ENCODE measurements around the gene CHIC2. TPM values are rescaled to one million over a fixed set of nuclear protein-coding genes. Genes with fewer than 3 reads are reported as not detected.

The CHIC2 gene
- total RNA-seq, 4 donors from 2014 or later: 29.8 to 40.4 (median 33.6) TPM

DNA sequence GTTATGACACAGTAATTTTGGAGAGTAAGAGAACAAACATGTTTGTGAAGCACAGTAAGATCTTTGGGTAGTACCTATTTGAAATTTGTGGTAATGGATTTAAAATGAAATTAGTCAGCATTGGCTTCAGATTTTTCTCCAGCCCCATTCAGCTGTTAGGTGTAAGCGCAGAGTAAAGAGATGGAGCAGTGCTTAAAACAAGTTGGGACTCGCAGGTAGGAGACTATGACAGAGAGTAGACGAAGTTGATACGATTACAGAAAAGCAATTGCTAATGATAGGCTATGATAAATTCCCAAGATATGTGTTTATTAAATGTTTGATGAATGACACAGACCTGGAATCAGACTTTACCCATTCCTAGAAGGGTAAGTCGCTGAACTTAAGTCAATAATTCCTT, 72.6 kb downstream of the CHIC2 start:
- Histone ChIP-seq H3K27ac (replicated peaks in 1 of 4) (no peak overlapping the region), H3K27me3 (no peaks in the 10 kb centered on the region), H3K4me3 (no peak overlapping the region), H3K36me3 (no peaks in the 10 kb centered on the region), H3K9me3 (no peaks in the 10 kb centered on the region), H3K4me1 (peaks cover 0 to 18% (median 15%) of the 10 kb centered on the region in 4 donors)
- 93% methylated on average over 5 of the region's 5 CpGs for WGBS
- TF ChIP-seq POLR2AphosphoS5 (IDR thresholded peaks at IDR 0.05) (no peak), EP300 (IDR thresholded peaks at IDR 0.05) (no peak), POLR2A (IDR thresholded peaks at IDR 0.05; ENCODE audit: low read depth) (no peak)
- TF ChIP-seq, protein P1, sequence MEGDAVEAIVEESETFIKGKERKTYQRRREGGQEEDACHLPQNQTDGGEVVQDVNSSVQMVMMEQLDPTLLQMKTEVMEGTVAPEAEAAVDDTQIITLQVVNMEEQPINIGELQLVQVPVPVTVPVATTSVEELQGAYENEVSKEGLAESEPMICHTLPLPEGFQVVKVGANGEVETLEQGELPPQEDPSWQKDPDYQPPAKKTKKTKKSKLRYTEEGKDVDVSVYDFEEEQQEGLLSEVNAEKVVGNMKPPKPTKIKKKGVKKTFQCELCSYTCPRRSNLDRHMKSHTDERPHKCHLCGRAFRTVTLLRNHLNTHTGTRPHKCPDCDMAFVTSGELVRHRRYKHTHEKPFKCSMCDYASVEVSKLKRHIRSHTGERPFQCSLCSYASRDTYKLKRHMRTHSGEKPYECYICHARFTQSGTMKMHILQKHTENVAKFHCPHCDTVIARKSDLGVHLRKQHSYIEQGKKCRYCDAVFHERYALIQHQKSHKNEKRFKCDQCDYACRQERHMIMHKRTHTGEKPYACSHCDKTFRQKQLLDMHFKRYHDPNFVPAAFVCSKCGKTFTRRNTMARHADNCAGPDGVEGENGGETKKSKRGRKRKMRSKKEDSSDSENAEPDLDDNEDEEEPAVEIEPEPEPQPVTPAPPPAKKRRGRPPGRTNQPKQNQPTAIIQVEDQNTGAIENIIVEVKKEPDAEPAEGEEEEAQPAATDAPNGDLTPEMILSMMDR (IDR thresholded peaks at IDR 0.05): no peak
- intact Hi-C loops (cut with DNase I): no loop called here
- no peak for DNase-seq (ENCODE audit: extremely low spot score)

DNA sequence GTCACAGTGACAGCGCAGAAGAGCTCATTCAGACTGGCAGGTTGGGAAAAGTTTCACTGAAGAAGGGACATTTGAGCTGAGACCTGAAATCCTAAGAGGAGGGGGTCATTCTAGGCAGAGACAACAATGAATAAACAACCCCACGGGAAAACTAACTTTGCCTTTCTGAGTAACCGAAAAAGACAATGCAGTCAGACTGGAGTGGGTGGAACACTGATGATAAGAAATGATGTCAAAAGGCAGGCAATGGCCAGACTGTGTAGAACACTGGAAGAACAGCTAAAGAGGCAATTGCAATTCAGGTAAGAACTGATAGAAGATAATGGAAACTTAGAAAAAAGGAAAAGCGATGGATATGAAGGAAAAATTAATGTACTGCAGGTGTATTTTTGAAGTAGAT, 73.8 kb downstream of the CHIC2 start:
- Histone ChIP-seq H3K27ac (replicated peaks in 1 of 4) (no peak overlapping the region), H3K27me3 (no peaks in the 10 kb centered on the region), H3K36me3 (no peaks in the 10 kb centered on the region), H3K4me1 (peaks cover 0 to 28% (median 15%) of the 10 kb centered on the region in 4 donors), H3K4me3 (no peak overlapping the region), H3K9me3 (no peaks in the 10 kb centered on the region)
- intact Hi-C loops (cut with DNase I): no loop called here
- WGBS: 80% methylated on average over 4 of the region's 4 CpGs
- TF ChIP-seq POLR2A (IDR thresholded peaks at IDR 0.05; ENCODE audit: low read depth): no peak
- TF ChIP-seq POLR2AphosphoS5 (IDR thresholded peaks at IDR 0.05): no peak
- no peak for TF ChIP-seq EP300 (IDR thresholded peaks at IDR 0.05)
- TF ChIP-seq, protein P1 (IDR thresholded peaks at IDR 0.05): no peak
- DNase-seq (ENCODE audit: extremely low spot score): no peak

DNA sequence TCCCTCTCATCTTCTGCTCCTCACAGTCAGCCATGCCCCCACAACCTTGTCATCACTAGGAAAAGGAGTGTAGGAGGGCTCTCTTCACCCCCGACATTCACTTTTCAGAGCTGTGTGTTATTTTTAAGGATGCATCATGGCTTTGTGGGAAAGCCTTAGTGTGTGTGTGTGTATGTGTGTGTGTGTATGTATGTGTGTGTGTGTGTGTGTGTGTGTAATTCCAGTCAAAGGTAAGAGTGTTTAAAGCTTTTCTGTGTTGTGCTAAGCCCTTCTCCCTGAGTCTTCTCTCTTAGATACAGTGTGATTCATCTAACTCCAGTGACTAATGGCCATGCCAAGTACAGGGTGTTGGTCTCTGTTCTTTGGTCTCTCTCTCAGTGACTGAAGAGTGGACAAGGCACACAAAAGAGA, 76.6 kb downstream of the CHIC2 start:
- WGBS: 100% methylated on average over 1 of the region's 1 CpG
- intact Hi-C loops (cut with DNase I): no loop called here
- no peak for DNase-seq (ENCODE audit: extremely low spot score)
- no peak overlapping the region for H3K27ac ChIP-seq (replicated peaks in 1 of 4)
- H3K4me1 ChIP-seq: peaks cover 0 to 20% (median 1%) of the 10 kb centered on the region in 4 donors
- H3K9me3 ChIP-seq: no peaks in the 10 kb centered on the region
- H3K36me3 ChIP-seq: no peaks in the 10 kb centered on the region
- no peak overlapping the region for H3K4me3 ChIP-seq
- TF ChIP-seq POLR2A (IDR thresholded peaks at IDR 0.05; ENCODE audit: low read depth): no peak
- no peak for TF ChIP-seq POLR2AphosphoS5 (IDR thresholded peaks at IDR 0.05)
- no peak for TF ChIP-seq EP300 (IDR thresholded peaks at IDR 0.05)
- TF ChIP-seq, protein P1 (IDR thresholded peaks at IDR 0.05): no peak
- H3K27me3 ChIP-seq: no peaks in the 10 kb centered on the region

DNA sequence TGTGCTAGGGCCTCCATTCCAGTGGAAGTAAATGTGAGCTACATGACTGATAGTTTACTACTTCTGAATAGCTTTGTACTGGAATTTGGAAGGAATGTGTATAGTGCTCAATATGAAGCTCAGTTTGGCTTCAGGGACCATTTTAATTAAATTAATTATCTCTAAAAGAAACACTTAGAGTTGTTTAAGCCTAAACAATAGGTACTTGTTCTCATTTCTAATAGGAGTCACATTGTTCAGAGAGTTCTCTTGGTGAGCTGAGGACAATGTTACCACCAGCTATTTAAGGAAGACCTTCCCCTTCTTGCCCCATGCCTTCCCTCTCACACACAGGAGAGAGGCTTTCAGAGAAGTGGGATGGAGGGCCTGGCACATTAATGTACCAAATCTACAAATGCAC, 78.3 kb downstream of the CHIC2 start:
- H3K27me3 ChIP-seq: no peaks in the 10 kb centered on the region
- intact Hi-C loops (cut with DNase I): no loop called here
- peaks cover 0 to 11% (median 0%) of the 10 kb centered on the region in 4 donors for H3K4me1 ChIP-seq
- no peak overlapping the region for H3K27ac ChIP-seq (replicated peaks in 1 of 4)
- no peaks in the 10 kb centered on the region for H3K9me3 ChIP-seq
- H3K4me3 ChIP-seq: no peak overlapping the region
- no peaks in the 10 kb centered on the region for H3K36me3 ChIP-seq
- TF ChIP-seq POLR2AphosphoS5 (IDR thresholded peaks at IDR 0.05): no peak
- TF ChIP-seq, protein P1 (IDR thresholded peaks at IDR 0.05): no peak
- no peak for DNase-seq (ENCODE audit: extremely low spot score)

DNA sequence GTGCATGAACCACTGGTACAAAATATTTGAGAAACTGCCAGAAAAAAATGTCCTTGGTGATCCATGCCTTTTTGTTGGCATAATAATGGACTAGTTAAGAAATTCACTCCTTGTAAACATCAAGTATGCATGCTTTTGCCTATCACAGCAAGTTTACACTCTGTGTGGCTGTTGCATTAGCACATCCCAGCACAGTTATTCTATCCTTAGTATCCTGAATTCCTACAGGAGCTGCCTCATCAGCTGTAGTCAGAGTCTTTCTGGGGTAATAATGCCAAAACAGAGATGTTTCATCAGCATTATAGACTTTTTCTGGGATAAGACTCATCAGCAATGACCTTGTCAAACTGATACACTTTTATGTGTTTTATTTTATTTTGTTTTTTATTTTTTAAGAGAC, 82.8 kb downstream of the CHIC2 start:
- DNase-seq (ENCODE audit: extremely low spot score): no peak
- peaks cover 0 to 8% (median 0%) of the 10 kb centered on the region in 4 donors for H3K4me1 ChIP-seq
- H3K27me3 ChIP-seq: no peaks in the 10 kb centered on the region
- no peak overlapping the region for H3K27ac ChIP-seq (replicated peaks in 1 of 4)
- H3K36me3 ChIP-seq: no peaks in the 10 kb centered on the region
- TF ChIP-seq EP300 (IDR thresholded peaks at IDR 0.05) (no peak), POLR2AphosphoS5 (IDR thresholded peaks at IDR 0.05) (no peak), POLR2A (IDR thresholded peaks at IDR 0.05; ENCODE audit: low read depth) (no peak)
- TF ChIP-seq, protein P1 (IDR thresholded peaks at IDR 0.05): no peak
- H3K4me3 ChIP-seq: no peak overlapping the region
- intact Hi-C loops (cut with DNase I): no loop called here
- no peaks in the 10 kb centered on the region for H3K9me3 ChIP-seq
